CD14-positive monocyte (primary cell): Measurements from ENCODE around the gene NPAS3. TPM values are rescaled to one million over a fixed set of nuclear protein-coding genes. Genes with fewer than 3 reads are reported as not detected.

ENCODE experiments used
- DNase-seq, 3 donors: peaks; one replicate each; pipeline ENCODE4 v3.0.0-alpha.2; 2011 to 2022
- H2AFZ ChIP-seq: 2 replicates; pipeline ENCODE4 v1.6.0; 2012; ENCODE audit warnings: mild to moderate bottlenecking, low read depth, low read length, inconsistent platforms; ENCODE audit not compliant: insufficient read depth, poor library complexity, severe bottlenecking
- H3K27ac ChIP-seq, 2 donors: 1 replicate in 1 of 2; 2 replicates in 1 of 2; pipeline ENCODE4 v1.5.1; 2012 to 2013; ENCODE audit warnings: low read length in 2 of 2, control low read depth in 1 of 2, inconsistent platforms in 1 of 2, low read depth in 1 of 2, mild to moderate bottlenecking in 1 of 2
- H3K27me3 ChIP-seq, 2 donors: one replicate each; pipeline versions ENCODE4 v1.6.0 to v1.6.1; 2011 to 2013; ENCODE audit warnings: low read length in 2 of 2; ENCODE audit not compliant: control insufficient read depth in 2 of 2, insufficient read depth in 2 of 2
- H3K36me3 ChIP-seq, 2 donors: replicated peaks in 1 of 2; 1 replicate in 1 of 2; 2 replicates in 1 of 2; pipeline versions ENCODE4 v1.5.1 to v1.6.1; 2012 to 2013; ENCODE audit warnings: low read length in 2 of 2, control low read depth in 1 of 2, inconsistent platforms in 1 of 2, mild to moderate bottlenecking in 1 of 2; ENCODE audit not compliant: insufficient read depth in 2 of 2, control insufficient read depth in 1 of 2
- H3K4me1 ChIP-seq, 2 donors: 1 replicate in 1 of 2; 2 replicates in 1 of 2; pipeline versions ENCODE4 v1.5.1 to v1.6.1; 2012 to 2013; ENCODE audit warnings: low read length in 2 of 2, control low read depth in 1 of 2, inconsistent platforms in 1 of 2, mild to moderate bottlenecking in 1 of 2, moderate library complexity in 1 of 2; ENCODE audit not compliant: insufficient read depth in 2 of 2, control insufficient read depth in 1 of 2
- H3K4me2 ChIP-seq: replicated peaks from 2 replicates; pipeline ENCODE3; 2012; ENCODE audit warnings: low read length, moderate library complexity, mild to moderate bottlenecking; ENCODE audit not compliant: poor library complexity, severe bottlenecking; ENCODE audit errors: extremely low read depth
- H3K4me3 ChIP-seq, 3 experiments: fragments of 200-600 bp in 1 of 3; sonication (generic) in 1 of 3; replicated peaks in 1 of 3; 1 replicate in 2 of 3; 2 replicates in 1 of 3; pipeline ENCODE4 v1.5.1; 2011 to 2013; ENCODE audit warnings: low read length in 3 of 3, mild to moderate bottlenecking in 3 of 3, control low read depth in 2 of 3, low read depth in 2 of 3, inconsistent platforms in 1 of 3, moderate library complexity in 1 of 3
- H3K79me2 ChIP-seq: 2 replicates; pipeline ENCODE4 v1.6.0; 2012; ENCODE audit warnings: mild to moderate bottlenecking, control low read depth, inconsistent platforms, low read length, moderate library complexity; ENCODE audit not compliant: insufficient read depth
- H3K9ac ChIP-seq: 2 replicates; pipeline ENCODE4 v1.6.0; 2017; ENCODE audit warnings: low read length, mild to moderate bottlenecking; ENCODE audit not compliant: insufficient read depth, poor library complexity, severe bottlenecking
- H3K9me3 ChIP-seq, 2 donors: replicated peaks in 1 of 2; 1 replicate in 1 of 2; 2 replicates in 1 of 2; pipeline versions ENCODE4 v1.5.1 to v1.6.1; 2012 to 2013; ENCODE audit warnings: low read length in 2 of 2, control low read depth in 1 of 2; ENCODE audit not compliant: control insufficient read depth in 1 of 2, insufficient read depth in 1 of 2
- H4K20me1 ChIP-seq: 2 replicates; pipeline ENCODE4 v1.6.0; 2012; ENCODE audit warnings: mild to moderate bottlenecking, low read length, control low read depth, moderate library complexity; ENCODE audit not compliant: insufficient read depth
- H3K27ac Mint-ChIP-seq, 7 donors: one replicate each; pipeline ENCODE4 v1.8.0; 2020; ENCODE audit warnings: mild to moderate bottlenecking in 7 of 7, mixed read lengths in 7 of 7, moderate library complexity in 6 of 7, inconsistent platforms in 2 of 7
- H3K27me3 Mint-ChIP-seq, 3 donors: one replicate each; pipeline ENCODE4 v1.8.0; 2021 to 2022; ENCODE audit warnings: low read depth in 3 of 3, mild to moderate bottlenecking in 3 of 3, mixed read lengths in 3 of 3, moderate library complexity in 3 of 3, inconsistent platforms in 1 of 3
- H3K36me3 Mint-ChIP-seq, 2 donors: one replicate each; pipeline ENCODE4 v1.8.0; 2020; ENCODE audit warnings: mixed read lengths in 2 of 2, inconsistent platforms in 1 of 2, mild to moderate bottlenecking in 1 of 2
- H3K4me1 Mint-ChIP-seq: one replicate; pipeline ENCODE4 v1.8.0; 2020; ENCODE audit warnings: mild to moderate bottlenecking, mixed read lengths
- H3K4me3 Mint-ChIP-seq, 2 donors: one replicate each; pipeline ENCODE4 v1.8.0; 2020; ENCODE audit warnings: mild to moderate bottlenecking in 2 of 2, mixed read lengths in 2 of 2, moderate library complexity in 1 of 2
- H3K9me3 Mint-ChIP-seq, 7 donors: one replicate each; pipeline ENCODE4 v1.8.0; 2020 to 2022; ENCODE audit warnings: mixed read lengths in 7 of 7, mild to moderate bottlenecking in 6 of 7, moderate library complexity in 6 of 7, inconsistent platforms in 2 of 7
- WGBS: methylation state at CpG from one replicate; pipeline ENCODE4 v1.1.5; 2013; ENCODE audit warnings: missing lambda C conversion rate; ENCODE audit not compliant: insufficient coverage; 5-methylcytosine and 5-hydroxymethylcytosine counted together
- intact Hi-C, 2 donors: fragments of 100-400 bp; cut with micrococcal nuclease; formaldehyde crosslinking; loops; one replicate each; pipeline versions ENCODE4 v1.15.0 to v1.15.1; 2023
- polyA plus RNA-seq, 3 donors: library from polyadenylated mRNA; depleted of rRNA in 1 of 3; unstranded in 2 of 3; stranded (reverse) in 1 of 3; fragments of 300-500 nt in 2 of 3; fragments of >200 nt in 1 of 3; fragmentation: Illumina TruSeq in 2 of 3; gene quantifications; 1 replicate in 2 of 3; 2 replicates in 1 of 3; pipeline ENCODE4 v1.2.3, GENCODE V29; 2012 to 2021
- TF ChIP-seq, protein P1 (sequence below): fragments of 200-600 bp; IDR thresholded peaks from one replicate; pipeline ENCODE4 v1.8.0; 2022; ENCODE audit warnings: antibody characterized with exemption, mild to moderate bottlenecking

The NPAS3 gene
- polyA plus RNA-seq, 3 donors = not detected

DNA sequence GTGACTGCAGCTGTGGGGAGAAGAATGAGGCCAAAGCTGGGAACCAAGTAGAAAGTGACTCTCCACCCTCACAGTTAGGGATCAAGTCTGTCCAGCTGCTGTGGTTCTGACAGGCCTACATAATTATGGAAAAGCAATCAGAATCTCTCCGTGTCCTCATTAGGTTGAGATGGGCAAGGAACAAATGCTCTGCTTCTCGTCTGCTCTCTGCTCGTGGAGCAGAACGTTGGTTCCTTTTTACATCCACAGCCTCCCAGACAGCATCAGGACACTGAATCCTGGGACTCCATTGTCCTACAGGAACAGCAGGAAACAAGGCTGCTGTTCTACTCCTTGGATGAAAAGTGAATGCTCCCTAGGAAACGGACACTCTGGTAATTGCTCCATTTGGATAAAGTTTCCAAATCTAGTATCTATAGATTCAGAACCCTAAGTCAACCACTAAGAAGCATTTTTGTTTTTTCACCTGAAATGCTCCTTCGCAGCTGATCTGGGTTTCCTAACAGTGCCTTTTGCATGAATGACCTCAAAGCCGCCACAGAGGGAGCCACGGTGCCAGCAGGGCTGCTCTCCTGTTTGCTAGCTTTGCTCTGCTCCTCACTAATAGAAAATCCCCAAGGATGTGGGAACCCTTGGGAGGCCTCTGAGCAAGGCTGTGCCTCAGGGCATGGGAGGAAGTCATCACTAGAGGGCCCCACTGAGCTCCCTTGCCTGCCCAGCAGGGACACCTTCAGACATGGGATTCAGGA is 910.2 kb downstream of the NPAS3 start:
- Histone ChIP-seq H3K9ac (no peak overlapping the region), H3K4me2 (no peak overlapping the region), H3K4me3 (no peak overlapping the region), H3K36me3 (no peaks in the 10 kb centered on the region), H4K20me1 (no peaks in the 10 kb centered on the region), H3K4me1 (no peaks in the 10 kb centered on the region), H3K79me2 (no peaks in the 10 kb centered on the region), H2AFZ (no peak overlapping the region), H3K27me3 (no peaks in the 10 kb centered on the region), H3K27ac (no peak overlapping the region), H3K9me3 (no peaks in the 10 kb centered on the region)
- 90% methylated on average over 3 of the region's 8 CpGs for WGBS
- Mint-ChIP-seq H3K36me3 (no peaks in the 10 kb centered on the region), H3K27me3 (peaks cover 1 to 5% (median 5%) of the 10 kb centered on the region in 3 donors), H3K4me3 (no peak overlapping the region), H3K4me1 (no peaks in the 10 kb centered on the region), H3K27ac (no peak overlapping the region), H3K9me3 (peaks cover 0 to 1% (median 0%) of the 10 kb centered on the region in 7 donors)
- intact Hi-C loops = loop anchor here (10.0 kb wide), 1 partner anchor 256 kb away; no protein-coding TSS in a partner anchor
- TF ChIP-seq, protein P1, sequence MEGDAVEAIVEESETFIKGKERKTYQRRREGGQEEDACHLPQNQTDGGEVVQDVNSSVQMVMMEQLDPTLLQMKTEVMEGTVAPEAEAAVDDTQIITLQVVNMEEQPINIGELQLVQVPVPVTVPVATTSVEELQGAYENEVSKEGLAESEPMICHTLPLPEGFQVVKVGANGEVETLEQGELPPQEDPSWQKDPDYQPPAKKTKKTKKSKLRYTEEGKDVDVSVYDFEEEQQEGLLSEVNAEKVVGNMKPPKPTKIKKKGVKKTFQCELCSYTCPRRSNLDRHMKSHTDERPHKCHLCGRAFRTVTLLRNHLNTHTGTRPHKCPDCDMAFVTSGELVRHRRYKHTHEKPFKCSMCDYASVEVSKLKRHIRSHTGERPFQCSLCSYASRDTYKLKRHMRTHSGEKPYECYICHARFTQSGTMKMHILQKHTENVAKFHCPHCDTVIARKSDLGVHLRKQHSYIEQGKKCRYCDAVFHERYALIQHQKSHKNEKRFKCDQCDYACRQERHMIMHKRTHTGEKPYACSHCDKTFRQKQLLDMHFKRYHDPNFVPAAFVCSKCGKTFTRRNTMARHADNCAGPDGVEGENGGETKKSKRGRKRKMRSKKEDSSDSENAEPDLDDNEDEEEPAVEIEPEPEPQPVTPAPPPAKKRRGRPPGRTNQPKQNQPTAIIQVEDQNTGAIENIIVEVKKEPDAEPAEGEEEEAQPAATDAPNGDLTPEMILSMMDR = peak; percentile 19
- no peak for DNase-seq

DNA sequence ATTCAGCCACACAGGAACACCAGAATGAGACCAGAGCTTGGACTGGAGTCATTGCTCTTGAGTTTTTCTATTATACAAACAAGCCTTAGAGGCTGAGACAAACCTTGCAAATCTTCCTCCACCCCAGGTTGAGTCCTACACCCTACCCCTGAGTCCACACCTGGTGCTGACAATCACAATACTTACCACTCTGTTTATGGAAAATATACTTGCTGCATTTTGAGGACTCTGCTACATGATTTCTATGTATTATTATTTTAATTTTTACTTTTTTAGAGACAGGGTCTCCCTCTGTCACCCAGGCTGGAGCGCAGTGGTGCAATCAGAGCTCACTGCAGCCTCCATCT is 910.7 kb downstream of the NPAS3 start:
- intact Hi-C loops = loop anchor here (10.0 kb wide), 1 partner anchor 255 kb away; no protein-coding TSS in a partner anchor
- Histone ChIP-seq H3K79me2 (no peaks in the 10 kb centered on the region), H3K4me1 (no peaks in the 10 kb centered on the region), H3K4me3 (no peak overlapping the region), H3K9me3 (no peaks in the 10 kb centered on the region), H3K36me3 (no peaks in the 10 kb centered on the region), H4K20me1 (no peaks in the 10 kb centered on the region), H3K9ac (no peak overlapping the region), H3K4me2 (no peak overlapping the region), H2AFZ (no peak overlapping the region), H3K27ac (no peak overlapping the region), H3K27me3 (no peaks in the 10 kb centered on the region)
- peaks cover 0 to 1% (median 0%) of the 10 kb centered on the region in 7 donors for H3K9me3 Mint-ChIP-seq
- no peaks in the 10 kb centered on the region for H3K4me1 Mint-ChIP-seq
- WGBS = 83% methylated on average over 1 of the region's 1 CpG
- peaks cover 1 to 5% (median 5%) of the 10 kb centered on the region in 3 donors for H3K27me3 Mint-ChIP-seq
- no peak overlapping the region for H3K27ac Mint-ChIP-seq
- no peak for DNase-seq
- H3K4me3 Mint-ChIP-seq = no peak overlapping the region
- TF ChIP-seq, protein P1 = no peak
- H3K36me3 Mint-ChIP-seq = no peaks in the 10 kb centered on the region
